Osteoblast (primary cell): Measurements from ENCODE around the gene NSMCE1. TPM values are rescaled to one million over a fixed set of nuclear protein-coding genes. Genes with fewer than 3 reads are reported as not detected.
"Not testable (repeated sequence)": the region's sequence is repeated elsewhere in the genome, so short reads cannot be mapped to it uniquely, and the experiment has no call there.

Source experiments
- DNase-seq: peaks from one replicate; pipeline ENCODE4 v3.0.0; 2011; ENCODE audit warnings: low spot score, mixed read lengths; ENCODE audit not compliant: insufficient read length; ENCODE audit errors: missing footprints
- H2AFZ ChIP-seq: 2 replicates; pipeline ENCODE4 v1.6.0; 2011; ENCODE audit warnings: mild to moderate bottlenecking, low read length
- H3K27ac ChIP-seq: 2 replicates; pipeline ENCODE4 v1.5.1; 2011; ENCODE audit warnings: mild to moderate bottlenecking, low read depth, low read length, moderate library complexity
- H3K27me3 ChIP-seq: 2 replicates; pipeline ENCODE4 v1.6.0; 2012; ENCODE audit warnings: mild to moderate bottlenecking, control low read depth, inconsistent platforms, low read length, moderate library complexity; ENCODE audit not compliant: insufficient read depth
- H3K36me3 ChIP-seq: 2 replicates; pipeline ENCODE4 v1.5.1; 2011; ENCODE audit warnings: mild to moderate bottlenecking, low read length, control low read depth, moderate library complexity; ENCODE audit not compliant: insufficient read depth
- H3K4me1 ChIP-seq: 2 replicates; pipeline ENCODE4 v1.5.1; 2011; ENCODE audit warnings: mild to moderate bottlenecking, low read length, control low read depth, moderate library complexity; ENCODE audit not compliant: insufficient read depth
- H3K4me2 ChIP-seq: 2 replicates; pipeline ENCODE4 v1.6.0; 2011; ENCODE audit warnings: mild to moderate bottlenecking, low read length; ENCODE audit not compliant: insufficient read depth
- H3K4me3 ChIP-seq: fragments of 200-600 bp; sonication (generic); 3 replicates; pipeline ENCODE4 v1.5.1; 2012; ENCODE audit warnings: mild to moderate bottlenecking, low read length, inconsistent platforms; ENCODE audit not compliant: insufficient read depth
- H3K79me2 ChIP-seq: 2 replicates; pipeline ENCODE4 v1.6.0; 2012; ENCODE audit warnings: mild to moderate bottlenecking, low read length, control low read depth, inconsistent platforms; ENCODE audit not compliant: insufficient read depth
- H3K9me3 ChIP-seq: 2 replicates; pipeline ENCODE4 v1.5.1; 2011; ENCODE audit warnings: low read depth, low read length, control low read depth
- H4K20me1 ChIP-seq: 2 replicates; pipeline ENCODE4 v1.6.0; 2012; ENCODE audit warnings: mild to moderate bottlenecking, low read length, control low read depth; ENCODE audit not compliant: insufficient read depth
- CTCF ChIP-seq: IDR thresholded peaks from 2 replicates; pipeline ENCODE4 v1.5.1; 2011; ENCODE audit warnings: mild to moderate bottlenecking, low read depth, low read length, moderate library complexity; ENCODE audit errors: extremely low read depth
- total RNA-seq: library from RNA; depleted of rRNA; stranded (reverse); fragments of >200 nt; gene quantifications from 2 replicates; pipeline ENCODE4 v1.2.3, GENCODE V29; 2012

Gene NSMCE1
- total RNA-seq, 1 donor = 57.9 TPM

DNA sequence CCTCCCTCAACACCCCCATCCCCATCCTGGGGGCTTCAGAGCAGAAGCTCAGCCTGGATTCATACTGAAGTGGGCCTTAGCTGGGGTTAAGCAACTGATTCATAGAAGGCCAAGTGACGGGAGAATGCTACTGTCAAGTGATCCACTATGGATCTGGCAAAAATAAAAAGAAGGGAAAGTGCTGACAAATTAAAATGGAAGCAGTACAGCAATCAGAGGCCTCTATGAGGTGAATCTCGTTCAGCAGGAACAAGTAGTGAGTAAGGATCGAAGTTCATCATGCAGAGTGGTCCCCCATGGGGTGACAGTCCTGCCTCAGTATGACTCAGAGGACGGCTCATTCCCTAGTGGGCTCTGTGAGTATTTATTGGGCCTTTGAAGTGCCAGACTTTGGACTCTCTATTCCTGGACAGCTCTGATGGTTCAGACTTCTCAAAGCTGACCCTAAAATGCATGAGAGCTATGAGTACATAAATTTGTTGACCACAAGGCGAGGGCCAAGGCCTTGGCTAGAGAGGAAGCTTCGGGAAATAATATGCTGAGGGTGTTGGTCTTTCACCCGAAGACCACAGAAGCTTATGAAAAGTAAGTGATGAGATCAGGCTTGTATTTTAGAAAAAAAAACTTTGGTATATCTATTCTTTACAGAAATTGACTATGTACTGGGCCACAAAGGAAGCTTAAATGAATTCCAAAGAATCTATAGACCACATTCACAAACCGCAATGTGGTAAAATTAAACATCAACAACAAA, 5.3 kb upstream of the NSMCE1 start:
- H3K9me3 ChIP-seq = no peaks in the 10 kb centered on the region
- no peak overlapping the region for H3K4me3 ChIP-seq
- H3K27me3 ChIP-seq = no peaks in the 10 kb centered on the region
- H3K36me3 ChIP-seq = no peaks in the 10 kb centered on the region
- peak; percentile 75 for DNase-seq
- peak overlapping the region; percentile 54 for H3K27ac ChIP-seq
- H4K20me1 ChIP-seq = no peaks in the 10 kb centered on the region
- no peak for TF ChIP-seq CTCF
- peaks cover 7% of the 10 kb centered on the region for H3K4me1 ChIP-seq
- peak overlapping the region; percentile 10 for H3K4me2 ChIP-seq
- peaks cover under 1% of the 10 kb centered on the region for H3K79me2 ChIP-seq
- peak overlapping the region; percentile 61 for H2AFZ ChIP-seq

DNA sequence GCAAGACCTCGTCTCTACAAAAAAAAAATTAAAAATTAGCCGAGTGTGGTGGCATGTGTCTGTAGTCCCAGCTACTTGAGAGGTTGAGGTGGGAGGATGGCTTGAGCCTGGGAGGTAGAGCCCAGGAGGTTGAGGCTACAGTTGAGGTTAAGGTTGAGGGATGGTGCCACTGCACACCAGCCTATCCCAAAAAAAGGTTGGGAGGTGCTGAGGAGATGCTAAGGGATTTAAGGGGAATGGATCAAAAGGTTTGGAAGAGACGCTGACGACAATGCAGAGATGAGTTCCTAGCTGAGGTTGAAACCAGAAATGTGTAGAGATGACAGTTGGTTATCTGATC, 4.7 kb upstream of the NSMCE1 start:
- H2AFZ ChIP-seq = peak overlapping the region; percentile 61
- H3K27ac ChIP-seq = peak overlapping the region; percentile 54
- H3K4me1 ChIP-seq = peaks cover 8% of the 10 kb centered on the region
- H3K9me3 ChIP-seq = no peaks in the 10 kb centered on the region
- H3K27me3 ChIP-seq = no peaks in the 10 kb centered on the region
- peaks cover 5% of the 10 kb centered on the region for H3K79me2 ChIP-seq
- DNase-seq = no peak
- no peaks in the 10 kb centered on the region for H4K20me1 ChIP-seq
- no peaks in the 10 kb centered on the region for H3K36me3 ChIP-seq
- TF ChIP-seq CTCF = no peak
- peak overlapping the region; percentile 10 for H3K4me2 ChIP-seq
- no peak overlapping the region for H3K4me3 ChIP-seq

DNA sequence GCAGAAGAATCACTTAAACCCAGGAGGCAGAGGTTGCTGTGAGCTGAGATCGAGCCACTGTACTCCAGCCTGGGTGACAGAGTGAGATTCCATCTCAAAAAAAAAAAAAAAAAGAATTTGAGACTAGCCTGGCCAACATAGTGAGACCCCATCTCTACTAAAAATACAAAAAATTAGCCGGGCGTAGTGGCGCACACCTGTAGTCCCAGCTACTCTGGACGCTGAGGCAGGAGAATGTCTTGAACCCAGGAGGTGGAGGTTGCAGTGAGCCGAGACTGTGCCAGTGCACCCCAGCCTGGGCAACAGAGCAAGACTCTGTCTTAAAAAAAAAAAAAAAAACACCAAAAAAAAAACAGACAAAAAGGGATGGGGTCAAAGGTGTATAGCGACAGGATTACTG, 4.1 kb upstream of the NSMCE1 start:
- H3K79me2 ChIP-seq = peaks cover 10% of the 10 kb centered on the region
- not testable (repeated sequence) for H3K27me3 ChIP-seq, H3K27ac ChIP-seq, H3K4me2 ChIP-seq, H3K4me1 ChIP-seq, H3K9me3 ChIP-seq, H3K4me3 ChIP-seq, DNase-seq, H4K20me1 ChIP-seq, H2AFZ ChIP-seq, H3K36me3 ChIP-seq

DNA sequence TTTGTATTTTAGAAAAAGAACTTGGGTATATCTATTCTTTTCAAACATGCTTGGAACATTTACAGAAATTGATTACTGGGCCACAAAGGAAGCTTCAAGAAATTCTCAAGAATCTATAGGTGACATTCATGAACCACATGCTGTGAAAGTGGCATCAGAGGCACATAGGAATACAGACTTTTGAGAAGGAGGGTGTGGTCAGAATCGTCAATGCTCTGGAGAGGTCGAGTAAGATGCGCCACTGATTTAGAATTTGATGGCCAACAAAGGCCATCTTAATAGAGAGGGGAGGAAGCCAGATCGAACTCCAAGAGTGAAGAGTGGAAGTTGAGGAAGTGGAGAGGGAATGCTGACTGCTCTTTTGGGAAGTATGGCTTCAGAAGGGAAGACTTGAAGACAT, 3.5 kb upstream of the NSMCE1 start:
- H3K9me3 ChIP-seq = no peaks in the 10 kb centered on the region
- H3K79me2 ChIP-seq = peaks cover 14% of the 10 kb centered on the region
- peaks cover 8% of the 10 kb centered on the region for H3K4me1 ChIP-seq
- no peak overlapping the region for H3K4me2 ChIP-seq
- no peak overlapping the region for H3K4me3 ChIP-seq
- no peak overlapping the region for H3K27ac ChIP-seq
- H3K36me3 ChIP-seq = no peaks in the 10 kb centered on the region
- TF ChIP-seq CTCF = no peak
- no peak overlapping the region for H2AFZ ChIP-seq
- no peaks in the 10 kb centered on the region for H3K27me3 ChIP-seq
- no peak for DNase-seq
- H4K20me1 ChIP-seq = no peaks in the 10 kb centered on the region
